Endodermal cell (in vitro differentiated cells): Measurements from ENCODE around the gene RCN2. TPM values are rescaled to one million over a fixed set of nuclear protein-coding genes. Genes with fewer than 3 reads are reported as not detected.
A peak's percentile ranks its signal among the peaks of the same experiment; 100 is the strongest.

Experiments
- DNase-seq: peaks from one replicate; pipeline ENCODE4 v3.0.0-alpha.2; 2017
- H3K27ac ChIP-seq: 2 replicates; pipeline ENCODE4 v1.5.1; 2013; ENCODE audit warnings: mild to moderate bottlenecking, low read depth, low read length, moderate library complexity
- H3K27me3 ChIP-seq: 2 replicates; pipeline ENCODE4 v1.6.1; 2013; ENCODE audit warnings: mild to moderate bottlenecking, low read length, moderate library complexity; ENCODE audit not compliant: insufficient read depth, control insufficient read depth, poor library complexity, severe bottlenecking
- H3K36me3 ChIP-seq: 2 replicates; pipeline ENCODE4 v1.7.0; 2013; ENCODE audit warnings: mild to moderate bottlenecking, low read length, moderate library complexity; ENCODE audit not compliant: control insufficient read depth, insufficient read depth
- H3K4me1 ChIP-seq: one replicate; pipeline ENCODE4 v1.7.0; 2013; ENCODE audit warnings: low read length; ENCODE audit not compliant: control insufficient read depth, insufficient read depth
- H3K4me3 ChIP-seq: 2 replicates; pipeline ENCODE4 v1.5.1; 2013; ENCODE audit warnings: mild to moderate bottlenecking, low read length, moderate library complexity
- H3K9ac ChIP-seq: 2 replicates; pipeline ENCODE4 v1.6.1; 2013; ENCODE audit warnings: mild to moderate bottlenecking, low read length, moderate library complexity; ENCODE audit not compliant: poor library complexity, severe bottlenecking; ENCODE audit errors: extremely low read depth
- H3K9me3 ChIP-seq: 2 replicates; pipeline ENCODE4 v1.6.1; 2013; ENCODE audit warnings: mild to moderate bottlenecking, low read length, moderate library complexity; ENCODE audit not compliant: control insufficient read depth
- H3K27ac Mint-ChIP-seq: 2 replicates; pipeline ENCODE4 v1.8.0; 2020; ENCODE audit warnings: mixed read lengths
- H3K27me3 Mint-ChIP-seq: 2 replicates; pipeline ENCODE4 v1.8.0; 2021; ENCODE audit warnings: mild to moderate bottlenecking, mixed read lengths; ENCODE audit not compliant: insufficient read depth
- H3K36me3 Mint-ChIP-seq: 2 replicates; pipeline ENCODE4 v1.8.0; 2020; ENCODE audit warnings: low read depth, mixed read lengths
- H3K4me1 Mint-ChIP-seq: 2 replicates; pipeline ENCODE4 v1.8.0; 2020; ENCODE audit warnings: mixed read lengths
- H3K4me3 Mint-ChIP-seq: 2 replicates; pipeline ENCODE4 v1.8.0; 2020; ENCODE audit warnings: mild to moderate bottlenecking, moderate library complexity, mixed read lengths
- H3K9me3 Mint-ChIP-seq: 2 replicates; pipeline ENCODE4 v1.8.0; 2020; ENCODE audit warnings: mild to moderate bottlenecking, mixed read lengths
- CTCF ChIP-seq: fragments of 200-600 bp; sonication (generic); conservative IDR thresholded peaks from 2 replicates; pipeline ENCODE4 v1.5.0; 2021; ENCODE audit warnings: antibody characterized with exemption, mild to moderate bottlenecking
- WGBS, 2 experiments: methylation state at CpG; one replicate each; pipeline versions ENCODE4 v1.1.5 to v1.1.7; 2013; ENCODE audit warnings: missing lambda C conversion rate in 2 of 2, mixed read lengths in 1 of 2; ENCODE audit not compliant: insufficient coverage in 1 of 2, insufficient read length in 1 of 2; 5-methylcytosine and 5-hydroxymethylcytosine counted together
- total RNA-seq, 2 donors: library from RNA; stranded (reverse); fragmentation: NEBNext Ultra II Directional in 1 of 2; extraction: Animal tissue kit (Norgen Biotek cat#: 25700) in 1 of 2; gene quantifications; 2 replicates in 1 of 2; 3 replicates in 1 of 2; pipeline ENCODE4 v1.2.1, GENCODE V29; 2021

The RCN2 gene
- total RNA-seq, 2 donors from 2014 or later, result 151 to 165 TPM

- WGBS, 2 experiments, result 95 to 96% methylated on average over 19 to 23 of the region's 23 CpGs
- Histone ChIP-seq H3K9ac (no peak overlapping the region), H3K4me1 (peaks cover under 1% of the 10 kb centered on the region), H3K27me3 (no peaks in the 10 kb centered on the region), H3K9me3 (no peaks in the 10 kb centered on the region), H3K27ac (no peak overlapping the region), H3K4me3 (no peak overlapping the region), H3K36me3 (no peaks in the 10 kb centered on the region)
- no peak for TF ChIP-seq CTCF
- Mint-ChIP-seq H3K36me3 (no peaks in the 10 kb centered on the region), H3K27ac (no peak overlapping the region), H3K9me3 (peaks cover 4% of the 10 kb centered on the region), H3K4me3 (no peak overlapping the region), H3K4me1 (peaks cover 11% of the 10 kb centered on the region), H3K27me3 (peaks cover 2% of the 10 kb centered on the region)
- DNase-seq, result peak; percentile 21
Observed at GRCh38 chr15:76979331-76979925, 47.9 kb downstream of the RCN2 start.

- DNase-seq, result peak; percentile 15
- Histone ChIP-seq H3K27ac (no peak overlapping the region), H3K36me3 (no peaks in the 10 kb centered on the region), H3K27me3 (no peaks in the 10 kb centered on the region), H3K9me3 (no peaks in the 10 kb centered on the region), H3K9ac (no peak overlapping the region), H3K4me1 (no peaks in the 10 kb centered on the region), H3K4me3 (no peak overlapping the region)
- H3K9me3 Mint-ChIP-seq, result peaks cover 4% of the 10 kb centered on the region
- TF ChIP-seq CTCF, result no peak
- H3K36me3 Mint-ChIP-seq, result no peaks in the 10 kb centered on the region
- H3K27me3 Mint-ChIP-seq, result peaks cover 2% of the 10 kb centered on the region
- no peak overlapping the region for H3K4me3 Mint-ChIP-seq
- peaks cover 11% of the 10 kb centered on the region for H3K4me1 Mint-ChIP-seq
- no peak overlapping the region for H3K27ac Mint-ChIP-seq
- 90% methylated on average over 6 to 7 of the region's 7 CpGs for WGBS, 2 experiments
Observed at GRCh38 chr15:76979996-76980520, 48.5 kb downstream of the RCN2 start.

- Histone ChIP-seq H3K27ac (no peak overlapping the region), H3K36me3 (no peaks in the 10 kb centered on the region), H3K27me3 (no peaks in the 10 kb centered on the region), H3K4me3 (no peak overlapping the region), H3K9me3 (no peaks in the 10 kb centered on the region), H3K9ac (no peak overlapping the region), H3K4me1 (no peaks in the 10 kb centered on the region)
- no peak for DNase-seq
- Mint-ChIP-seq H3K4me1 (peaks cover 11% of the 10 kb centered on the region), H3K4me3 (no peak overlapping the region), H3K9me3 (peaks cover 4% of the 10 kb centered on the region), H3K27ac (peak overlapping the region; percentile 49), H3K36me3 (no peaks in the 10 kb centered on the region), H3K27me3 (no peaks in the 10 kb centered on the region)
- WGBS, 2 experiments, result 91 to 94% methylated on average over 9 of the region's 9 CpGs
- no peak for TF ChIP-seq CTCF
Observed at GRCh38 chr15:76982356-76982755, 50.8 kb downstream of the RCN2 start.
